OCI-LY3 (cell line): ENCODE data around the gene PRR36.

Source experiments
- H2AFZ ChIP-seq: fragments of 200-600, 300-600 bp; shearing (Covaris generic); 2 replicates; pipeline ENCODE4 v1.6.0; 2014; ENCODE audit warnings: antibody characterized with exemption, low read depth, low read length
- H3K27ac ChIP-seq: fragments of 200-600, 300-600 bp; sonication (generic); 2 replicates; pipeline ENCODE4 v1.5.1; 2014; ENCODE audit warnings: mild to moderate bottlenecking, low read length, moderate library complexity, mixed read lengths
- H3K27me3 ChIP-seq: fragments of 200-600, 300-600 bp; sonication (generic); 2 replicates; pipeline ENCODE4 v1.6.1; 2014; ENCODE audit warnings: low read depth, low read length, mixed read lengths
- H3K36me3 ChIP-seq: fragments of 200-600, 300-600 bp; sonication (generic); replicated peaks from 2 replicates; pipeline ENCODE3; 2014; ENCODE audit warnings: low read depth, low read length, mixed read lengths
- H3K4me1 ChIP-seq: fragments of 300-600, 200-600 bp; sonication (generic); 2 replicates; pipeline ENCODE4 v1.6.1; 2014; ENCODE audit warnings: low read length, mixed read lengths
- H3K4me2 ChIP-seq: fragments of 200-600, 300-600 bp; sonication (generic); 2 replicates; pipeline ENCODE4 v1.6.1; 2014; ENCODE audit warnings: low read length, mixed read lengths
- H3K4me3 ChIP-seq: fragments of 300-600, 200-600 bp; sonication (generic); 2 replicates; pipeline ENCODE4 v1.5.1; 2014; ENCODE audit warnings: antibody characterized with exemption, mild to moderate bottlenecking, low read length, moderate library complexity
- H3K79me2 ChIP-seq: fragments of 300-600, 200-600 bp; shearing (Covaris generic); 2 replicates; pipeline ENCODE4 v1.6.1; 2014; ENCODE audit warnings: mild to moderate bottlenecking, low read length, mixed read lengths
- H3K9ac ChIP-seq: fragments of 300-600, 200-600 bp; shearing (Covaris generic); 2 replicates; pipeline ENCODE4 v1.6.0; 2014; ENCODE audit warnings: mild to moderate bottlenecking, low read length, moderate library complexity
- H3K9me3 ChIP-seq: fragments of 200-600, 300-600 bp; shearing (Covaris generic); 2 replicates; pipeline ENCODE4 v1.6.1; 2014; ENCODE audit warnings: low read length, mixed read lengths; ENCODE audit not compliant: insufficient read depth
- H4K20me1 ChIP-seq: fragments of 200-600, 300-600 bp; sonication (generic); 2 replicates; pipeline ENCODE4 v1.6.1; 2016; ENCODE audit warnings: low read length, mixed read lengths; ENCODE audit not compliant: insufficient read depth
- EZH2phosphoT487 ChIP-seq: fragments of 200-600 bp; shearing (Covaris generic); IDR thresholded peaks from 2 replicates; pipeline ENCODE4 v1.6.1; 2018; ENCODE audit warnings: antibody characterized with exemption, mixed run types, low read depth
- TF ChIP-seq, protein P1 (sequence below): fragments of 200-600, 300-600 bp; sonication (generic); IDR thresholded peaks from 2 replicates; pipeline ENCODE4 v1.5.1; 2014; ENCODE audit warnings: antibody characterized with exemption, low read length, low read depth

The PRR36 gene

DNA sequence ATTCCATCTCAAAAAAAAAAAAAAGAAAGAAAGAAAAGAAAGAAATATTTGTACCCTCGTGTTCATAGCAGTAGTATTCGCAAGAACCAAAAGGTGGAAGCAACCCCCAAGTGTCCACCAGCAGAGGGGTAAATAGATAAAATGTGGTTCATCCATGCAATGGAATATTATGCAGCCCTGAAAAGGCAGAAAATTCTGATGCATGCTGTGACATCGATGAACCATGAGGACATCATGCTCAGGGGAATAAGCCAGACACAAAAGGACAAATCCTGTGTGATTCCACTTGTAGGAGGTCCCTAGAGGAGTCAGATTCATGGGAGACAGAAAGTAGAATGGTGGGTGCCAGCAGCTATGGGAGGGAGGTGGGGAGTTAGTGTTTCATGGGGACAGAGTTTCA, 7.7 kb upstream of the PRR36 start:
- Histone ChIP-seq H3K36me3 (peaks cover 2% of the 10 kb centered on the region), H3K79me2 (no peaks in the 10 kb centered on the region), H3K9me3 (no peaks in the 10 kb centered on the region), H3K9ac (no peak overlapping the region), H3K4me1 (no peaks in the 10 kb centered on the region), H3K4me2 (no peak overlapping the region), H2AFZ (no peak overlapping the region), H3K27ac (no peak overlapping the region), H3K4me3 (no peak overlapping the region), H4K20me1 (no peaks in the 10 kb centered on the region), H3K27me3 (no peaks in the 10 kb centered on the region)
- TF ChIP-seq, protein P1, sequence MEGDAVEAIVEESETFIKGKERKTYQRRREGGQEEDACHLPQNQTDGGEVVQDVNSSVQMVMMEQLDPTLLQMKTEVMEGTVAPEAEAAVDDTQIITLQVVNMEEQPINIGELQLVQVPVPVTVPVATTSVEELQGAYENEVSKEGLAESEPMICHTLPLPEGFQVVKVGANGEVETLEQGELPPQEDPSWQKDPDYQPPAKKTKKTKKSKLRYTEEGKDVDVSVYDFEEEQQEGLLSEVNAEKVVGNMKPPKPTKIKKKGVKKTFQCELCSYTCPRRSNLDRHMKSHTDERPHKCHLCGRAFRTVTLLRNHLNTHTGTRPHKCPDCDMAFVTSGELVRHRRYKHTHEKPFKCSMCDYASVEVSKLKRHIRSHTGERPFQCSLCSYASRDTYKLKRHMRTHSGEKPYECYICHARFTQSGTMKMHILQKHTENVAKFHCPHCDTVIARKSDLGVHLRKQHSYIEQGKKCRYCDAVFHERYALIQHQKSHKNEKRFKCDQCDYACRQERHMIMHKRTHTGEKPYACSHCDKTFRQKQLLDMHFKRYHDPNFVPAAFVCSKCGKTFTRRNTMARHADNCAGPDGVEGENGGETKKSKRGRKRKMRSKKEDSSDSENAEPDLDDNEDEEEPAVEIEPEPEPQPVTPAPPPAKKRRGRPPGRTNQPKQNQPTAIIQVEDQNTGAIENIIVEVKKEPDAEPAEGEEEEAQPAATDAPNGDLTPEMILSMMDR = no peak
- TF ChIP-seq EZH2phosphoT487 = no peak

DNA sequence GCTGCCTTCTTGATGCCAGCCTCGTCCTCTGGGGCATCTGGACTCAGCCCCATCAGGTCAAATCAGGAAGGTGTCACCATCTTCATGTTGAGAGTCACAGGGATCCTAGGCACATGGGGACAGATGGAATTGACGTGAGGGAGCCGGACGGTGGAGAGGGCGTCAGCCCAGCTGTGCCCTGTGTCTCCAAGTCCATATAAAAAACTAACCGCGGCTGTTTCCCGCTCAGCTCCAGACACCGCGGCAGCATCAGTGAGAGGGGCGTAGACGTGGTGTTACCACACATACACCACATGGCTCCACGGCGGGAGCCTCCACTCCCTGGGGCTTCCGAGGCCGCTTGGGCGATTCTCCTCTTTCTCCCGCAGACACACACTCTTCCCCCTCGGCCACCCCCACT, 5.6 kb upstream of the PRR36 start:
- no peak overlapping the region for H3K27ac ChIP-seq
- no peaks in the 10 kb centered on the region for H4K20me1 ChIP-seq
- no peak overlapping the region for H3K4me2 ChIP-seq
- H3K9me3 ChIP-seq = no peaks in the 10 kb centered on the region
- H3K79me2 ChIP-seq = no peaks in the 10 kb centered on the region
- no peaks in the 10 kb centered on the region for H3K27me3 ChIP-seq
- no peak overlapping the region for H3K9ac ChIP-seq
- H3K36me3 ChIP-seq = peaks cover 2% of the 10 kb centered on the region
- TF ChIP-seq, protein P1 = no peak
- no peak for TF ChIP-seq EZH2phosphoT487
- no peak overlapping the region for H3K4me3 ChIP-seq
- H3K4me1 ChIP-seq = no peaks in the 10 kb centered on the region
- no peak overlapping the region for H2AFZ ChIP-seq

DNA sequence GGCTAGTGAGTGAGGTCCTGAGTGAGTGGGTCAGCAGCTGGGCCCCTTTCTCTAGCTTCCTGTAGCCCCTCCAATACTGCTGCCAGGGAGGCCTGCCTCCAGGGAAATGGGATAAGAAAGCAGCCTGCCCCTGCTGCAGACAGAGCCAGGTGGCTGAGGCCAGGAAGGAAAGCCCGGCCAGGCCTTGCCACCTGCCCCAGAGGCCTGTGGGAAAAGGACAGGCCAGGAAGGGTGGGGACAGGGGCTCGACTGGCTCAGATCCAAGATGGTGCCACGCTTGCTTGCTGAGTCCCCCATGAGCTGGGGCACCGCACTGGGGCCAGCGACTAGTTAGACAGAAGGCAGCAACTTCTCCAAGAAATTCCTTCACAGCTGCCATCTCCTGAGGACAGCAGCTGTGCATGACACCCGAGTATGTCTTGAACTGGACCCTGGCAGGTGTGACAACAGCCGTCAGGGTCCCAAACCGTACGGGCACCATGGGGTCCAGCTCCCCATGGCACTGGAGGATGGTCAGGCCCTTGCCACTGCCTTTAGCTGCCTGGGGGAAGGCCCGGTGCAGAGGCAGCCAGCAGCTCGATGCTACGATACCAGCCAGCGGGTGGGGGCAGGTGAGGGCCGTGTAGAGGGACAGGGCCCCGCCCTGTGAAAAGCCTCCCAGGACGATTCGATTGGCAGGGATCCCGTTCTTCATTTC, 5.1 kb upstream of the PRR36 start:
- Histone ChIP-seq H2AFZ (no peak overlapping the region; the same call in 1 of the 2 replicates), H4K20me1 (no peaks in the 10 kb centered on the region), H3K27ac (no peak overlapping the region), H3K9me3 (no peaks in the 10 kb centered on the region), H3K27me3 (no peaks in the 10 kb centered on the region), H3K36me3 (peaks cover 2% of the 10 kb centered on the region), H3K9ac (no peak overlapping the region), H3K79me2 (no peaks in the 10 kb centered on the region), H3K4me2 (no peak overlapping the region), H3K4me3 (no peak overlapping the region), H3K4me1 (no peaks in the 10 kb centered on the region)
- TF ChIP-seq EZH2phosphoT487 = no peak

GRCh38 chr19:7877249-7877836, 3.2 kb upstream of the PRR36 start:
- peaks cover 2% of the 10 kb centered on the region for H3K36me3 ChIP-seq
- H3K27me3 ChIP-seq = no peaks in the 10 kb centered on the region
- TF ChIP-seq EZH2phosphoT487 = no peak
- TF ChIP-seq, protein P1 = no peak
- H3K9ac ChIP-seq = no peak overlapping the region
- H3K27ac ChIP-seq = no peak overlapping the region
- H3K4me3 ChIP-seq = no peak overlapping the region
- no peaks in the 10 kb centered on the region for H4K20me1 ChIP-seq
- no peak overlapping the region for H2AFZ ChIP-seq
- H3K9me3 ChIP-seq = no peaks in the 10 kb centered on the region
- no peaks in the 10 kb centered on the region for H3K79me2 ChIP-seq
- H3K4me2 ChIP-seq = no peak overlapping the region
- no peaks in the 10 kb centered on the region for H3K4me1 ChIP-seq
